ENCODE measurements around the gene CCDC86.

The CCDC86 gene

DNA sequence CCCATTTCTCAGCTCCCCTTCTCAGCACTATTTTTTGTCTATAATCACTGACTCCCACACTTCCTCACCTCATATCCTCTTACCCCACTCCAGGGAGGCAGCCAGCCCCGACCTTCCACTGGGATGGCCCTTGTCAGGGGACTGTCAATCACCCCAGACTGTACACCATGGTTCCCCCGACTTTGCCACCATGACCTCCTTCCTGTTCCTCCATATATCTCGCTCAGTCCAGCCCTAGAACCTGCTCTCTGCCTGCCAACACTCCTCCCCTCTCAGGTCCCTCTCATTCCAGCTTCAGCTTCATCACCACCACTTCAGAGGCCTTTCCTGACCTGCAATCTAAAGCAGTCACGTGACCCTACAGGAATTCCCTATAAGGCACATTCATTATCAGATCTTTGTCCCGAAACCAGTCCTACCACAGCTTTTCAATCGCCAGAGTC is 48.0 kb downstream of the CCDC86 start:
- Histone ChIP-seq H3K27me3 (ENCODE audit: insufficient read depth, poor library complexity, severe bottlenecking) (no peaks in the 10 kb centered on the region), H3K4me3 (replicated peaks; ENCODE audit: insufficient read depth, low read length) (no peak overlapping the region), H3K27ac (replicated peaks) (no peak overlapping the region)
- DNase-seq (ENCODE audit: low read depth in 1 of 2, low spot score in 1 of 2) = no peak
- TF ChIP-seq POLR2AphosphoS5 (IDR thresholded peaks at IDR 0.05; ENCODE audit: low read depth) = peak; percentile 58; the same call in 1 of the 2 replicates
- TF ChIP-seq, protein P1, sequence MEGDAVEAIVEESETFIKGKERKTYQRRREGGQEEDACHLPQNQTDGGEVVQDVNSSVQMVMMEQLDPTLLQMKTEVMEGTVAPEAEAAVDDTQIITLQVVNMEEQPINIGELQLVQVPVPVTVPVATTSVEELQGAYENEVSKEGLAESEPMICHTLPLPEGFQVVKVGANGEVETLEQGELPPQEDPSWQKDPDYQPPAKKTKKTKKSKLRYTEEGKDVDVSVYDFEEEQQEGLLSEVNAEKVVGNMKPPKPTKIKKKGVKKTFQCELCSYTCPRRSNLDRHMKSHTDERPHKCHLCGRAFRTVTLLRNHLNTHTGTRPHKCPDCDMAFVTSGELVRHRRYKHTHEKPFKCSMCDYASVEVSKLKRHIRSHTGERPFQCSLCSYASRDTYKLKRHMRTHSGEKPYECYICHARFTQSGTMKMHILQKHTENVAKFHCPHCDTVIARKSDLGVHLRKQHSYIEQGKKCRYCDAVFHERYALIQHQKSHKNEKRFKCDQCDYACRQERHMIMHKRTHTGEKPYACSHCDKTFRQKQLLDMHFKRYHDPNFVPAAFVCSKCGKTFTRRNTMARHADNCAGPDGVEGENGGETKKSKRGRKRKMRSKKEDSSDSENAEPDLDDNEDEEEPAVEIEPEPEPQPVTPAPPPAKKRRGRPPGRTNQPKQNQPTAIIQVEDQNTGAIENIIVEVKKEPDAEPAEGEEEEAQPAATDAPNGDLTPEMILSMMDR (IDR thresholded peaks at IDR 0.05; ENCODE audit: insufficient read depth, low read length) = no peak
- TF ChIP-seq GABPA (IDR thresholded peaks at IDR 0.05; ENCODE audit: low read depth) = no peak
- TF ChIP-seq SPI1 (IDR thresholded peaks at IDR 0.05; ENCODE audit: borderline replicate concordance, low read depth) = no peak
- TF ChIP-seq, protein P2, sequence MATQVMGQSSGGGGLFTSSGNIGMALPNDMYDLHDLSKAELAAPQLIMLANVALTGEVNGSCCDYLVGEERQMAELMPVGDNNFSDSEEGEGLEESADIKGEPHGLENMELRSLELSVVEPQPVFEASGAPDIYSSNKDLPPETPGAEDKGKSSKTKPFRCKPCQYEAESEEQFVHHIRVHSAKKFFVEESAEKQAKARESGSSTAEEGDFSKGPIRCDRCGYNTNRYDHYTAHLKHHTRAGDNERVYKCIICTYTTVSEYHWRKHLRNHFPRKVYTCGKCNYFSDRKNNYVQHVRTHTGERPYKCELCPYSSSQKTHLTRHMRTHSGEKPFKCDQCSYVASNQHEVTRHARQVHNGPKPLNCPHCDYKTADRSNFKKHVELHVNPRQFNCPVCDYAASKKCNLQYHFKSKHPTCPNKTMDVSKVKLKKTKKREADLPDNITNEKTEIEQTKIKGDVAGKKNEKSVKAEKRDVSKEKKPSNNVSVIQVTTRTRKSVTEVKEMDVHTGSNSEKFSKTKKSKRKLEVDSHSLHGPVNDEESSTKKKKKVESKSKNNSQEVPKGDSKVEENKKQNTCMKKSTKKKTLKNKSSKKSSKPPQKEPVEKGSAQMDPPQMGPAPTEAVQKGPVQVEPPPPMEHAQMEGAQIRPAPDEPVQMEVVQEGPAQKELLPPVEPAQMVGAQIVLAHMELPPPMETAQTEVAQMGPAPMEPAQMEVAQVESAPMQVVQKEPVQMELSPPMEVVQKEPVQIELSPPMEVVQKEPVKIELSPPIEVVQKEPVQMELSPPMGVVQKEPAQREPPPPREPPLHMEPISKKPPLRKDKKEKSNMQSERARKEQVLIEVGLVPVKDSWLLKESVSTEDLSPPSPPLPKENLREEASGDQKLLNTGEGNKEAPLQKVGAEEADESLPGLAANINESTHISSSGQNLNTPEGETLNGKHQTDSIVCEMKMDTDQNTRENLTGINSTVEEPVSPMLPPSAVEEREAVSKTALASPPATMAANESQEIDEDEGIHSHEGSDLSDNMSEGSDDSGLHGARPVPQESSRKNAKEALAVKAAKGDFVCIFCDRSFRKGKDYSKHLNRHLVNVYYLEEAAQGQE (IDR thresholded peaks at IDR 0.05; ENCODE audit: insufficient replicate concordance, low read depth) = no peak

DNA sequence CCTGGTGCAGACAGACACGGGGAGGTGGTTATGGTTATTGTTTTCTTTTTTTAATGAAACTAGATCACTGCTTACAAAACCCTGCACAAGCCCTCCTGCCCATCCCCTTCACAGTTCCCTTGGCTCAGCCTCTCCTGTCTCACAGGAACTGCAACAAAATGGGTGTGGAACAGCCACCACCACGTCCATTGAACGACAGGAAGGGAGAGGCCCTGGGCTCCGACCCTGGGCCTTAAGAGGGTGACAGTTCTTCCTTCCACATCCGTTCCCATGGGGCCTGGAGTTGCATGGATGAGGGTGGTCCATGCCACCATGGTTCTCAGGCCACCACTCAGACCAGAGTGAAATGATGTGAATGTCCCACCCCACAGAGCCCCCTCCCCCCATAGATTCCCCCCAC is 48.8 kb downstream of the CCDC86 start:
- no peak for DNase-seq (ENCODE audit: low read depth in 1 of 2, low spot score in 1 of 2)
- H3K27ac ChIP-seq (replicated peaks) = no peak overlapping the region
- H3K27me3 ChIP-seq (ENCODE audit: insufficient read depth, poor library complexity, severe bottlenecking) = no peaks in the 10 kb centered on the region
- TF ChIP-seq GABPA (IDR thresholded peaks at IDR 0.05; ENCODE audit: low read depth) = no peak
- no peak for TF ChIP-seq POLR2AphosphoS5 (IDR thresholded peaks at IDR 0.05; ENCODE audit: low read depth)
- TF ChIP-seq, protein P1 (IDR thresholded peaks at IDR 0.05; ENCODE audit: insufficient read depth, low read length) = no peak
- no peak for TF ChIP-seq SPI1 (IDR thresholded peaks at IDR 0.05; ENCODE audit: borderline replicate concordance, low read depth)
- TF ChIP-seq, protein P2 (IDR thresholded peaks at IDR 0.05; ENCODE audit: insufficient replicate concordance, low read depth) = no peak
- H3K4me3 ChIP-seq (replicated peaks; ENCODE audit: insufficient read depth, low read length) = no peak overlapping the region

DNA sequence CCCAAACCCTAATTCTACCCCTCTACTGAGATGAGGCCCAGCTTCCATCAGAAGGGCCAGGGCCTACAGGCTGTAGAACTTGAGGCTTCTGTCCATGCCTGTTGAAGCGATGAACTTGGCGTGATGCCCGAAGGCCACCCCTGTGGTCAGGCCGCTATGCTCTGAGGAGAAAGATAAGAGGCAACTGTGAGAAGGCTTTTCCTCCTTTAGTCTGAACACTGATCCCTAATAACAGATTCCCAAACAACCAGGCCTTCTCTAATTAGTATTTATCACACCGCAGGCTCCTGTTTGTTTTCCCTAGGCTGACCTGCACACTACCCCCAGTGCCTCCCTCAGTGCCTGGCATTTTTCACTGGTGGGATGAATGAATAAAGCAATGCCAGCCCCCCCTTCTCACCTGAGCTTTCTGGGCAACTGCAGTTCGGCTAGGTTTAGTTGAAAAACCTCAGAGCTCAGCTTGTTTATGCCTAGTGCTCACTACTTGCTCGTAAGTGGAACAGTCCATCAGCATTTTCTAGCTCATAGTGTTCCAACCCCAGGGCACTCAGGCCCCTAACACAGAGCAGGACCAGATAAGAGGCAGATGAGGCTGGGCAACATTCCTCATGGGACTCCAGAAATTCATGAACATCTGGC is 49.3 kb downstream of the CCDC86 start:
- TF ChIP-seq, protein P2 (IDR thresholded peaks at IDR 0.05; ENCODE audit: insufficient replicate concordance, low read depth) = no peak
- TF ChIP-seq GABPA (IDR thresholded peaks at IDR 0.05; ENCODE audit: low read depth) = no peak
- TF ChIP-seq, protein P1 (IDR thresholded peaks at IDR 0.05; ENCODE audit: insufficient read depth, low read length) = no peak
- TF ChIP-seq SPI1 (IDR thresholded peaks at IDR 0.05; ENCODE audit: borderline replicate concordance, low read depth) = no peak
- no peak for TF ChIP-seq POLR2AphosphoS5 (IDR thresholded peaks at IDR 0.05; ENCODE audit: low read depth)
- H3K4me3 ChIP-seq (replicated peaks; ENCODE audit: insufficient read depth, low read length) = no peak overlapping the region
- no peak for DNase-seq (ENCODE audit: low read depth in 1 of 2, low spot score in 1 of 2)
- H3K27me3 ChIP-seq (ENCODE audit: insufficient read depth, poor library complexity, severe bottlenecking) = no peaks in the 10 kb centered on the region
- H3K27ac ChIP-seq (replicated peaks) = no peak overlapping the region

Data from HL-60 (cell line).